Vagina (tissue), 2 donors: ENCODE measurements around the gene PIERCE2.

Source experiments
- CTCF ChIP-seq, 3 experiments: fragments of 450-650 bp in 2 of 3; fragments of 200-600 bp in 1 of 3; sonication (generic) in 1 of 3; IDR thresholded peaks; one replicate each; pipeline ENCODE4 v1.5.1; 2017 to 2019; ENCODE audit warnings: antibody characterized with exemption in 3 of 3, mild to moderate bottlenecking in 2 of 3, moderate library complexity in 2 of 3
- POLR2A ChIP-seq, 2 donors: fragments of 450-650 bp; IDR thresholded peaks; one replicate each; pipeline ENCODE4 v1.6.1; 2017; ENCODE audit warnings: antibody characterized with exemption in 2 of 2, mild to moderate bottlenecking in 2 of 2, moderate library complexity in 2 of 2

- TF ChIP-seq POLR2A (IDR thresholded peaks at IDR 0.05) (no peak), CTCF (IDR thresholded peaks at IDR 0.05) (peak in 1 of 3 experiments; percentile 16)
These were observed 26.9 kb downstream of the PIERCE2 start for GRCh38 chr15:55434989-55435825.
